H1 (cell line): ENCODE data around the gene CALHM3. TPM values are rescaled to one million over a fixed set of nuclear protein-coding genes. Genes with fewer than 3 reads are reported as not detected.

Experiments
- CTCF ChIA-PET: fragments of 300-600 bp; sonication (Branson Sonifier 250); formaldehyde crosslinking; loops from one replicate; lab custom pipeline; 2021; ENCODE audit not compliant: partially characterized antibody; lab: Charles Lee
- POLR2A ChIA-PET: fragments of 300-600 bp; sonication (Branson Sonifier 250); formaldehyde crosslinking; loops from one replicate; lab custom pipeline; 2021; ENCODE audit warnings: inconsistent platforms; ENCODE audit not compliant: partially characterized antibody; lab: Charles Lee
- DNase-seq, 2 experiments: peaks; one replicate each; pipeline versions ENCODE4 v3.0.0 to v3.0.0-alpha.2; 2010 to 2022; ENCODE audit warnings: low spot score in 2 of 2, low read depth in 1 of 2, mixed read lengths in 1 of 2
- FAIRE-seq: peaks from 2 replicates; lab custom pipeline; 2011; peaks lifted over from hg19 to GRCh38; lab: Jason Lieb, UNC
- H2AFZ ChIP-seq: 2 replicates; pipeline ENCODE4 v1.8.1; 2012; ENCODE audit warnings: low read length, inconsistent platforms
- H2AK5ac ChIP-seq: 2 replicates; pipeline ENCODE4 v1.6.1; 2013; ENCODE audit warnings: low read depth, low read length
- H2BK120ac ChIP-seq: replicated peaks from 2 replicates; pipeline ENCODE3; 2013; ENCODE audit warnings: low read depth, low read length, inconsistent platforms
- H2BK12ac ChIP-seq: 2 replicates; pipeline ENCODE4 v1.6.1; 2013; ENCODE audit warnings: low read depth, low read length
- H2BK15ac ChIP-seq: 2 replicates; pipeline ENCODE4 v1.6.1; 2013; ENCODE audit warnings: low read length
- H2BK20ac ChIP-seq: 2 replicates; pipeline ENCODE4 v1.6.1; 2013; ENCODE audit warnings: low read length
- H2BK5ac ChIP-seq: 2 replicates; pipeline ENCODE4 v1.6.1; 2013; ENCODE audit warnings: low read depth, low read length
- H3K14ac ChIP-seq: 2 replicates; pipeline ENCODE4 v1.6.1; 2013; ENCODE audit warnings: inconsistent platforms; ENCODE audit not compliant: insufficient read length
- H3K18ac ChIP-seq: 2 replicates; pipeline ENCODE4 v1.6.1; 2013; ENCODE audit warnings: low read length; ENCODE audit errors: extremely low read depth
- H3K23ac ChIP-seq: 2 replicates; pipeline ENCODE4 v1.6.1; 2013; ENCODE audit warnings: inconsistent platforms; ENCODE audit not compliant: insufficient read length
- H3K23me2 ChIP-seq: 2 replicates; pipeline ENCODE4 v1.6.1; 2013; ENCODE audit warnings: low read depth, low read length
- H3K27ac ChIP-seq: 2 replicates; pipeline ENCODE4 v1.6.1; 2011; ENCODE audit warnings: low read depth, low read length, inconsistent platforms
- H3K27me3 ChIP-seq, 4 experiments: replicated peaks in 1 of 4; 1 replicate in 1 of 4; 2 replicates in 3 of 4; pipeline versions ENCODE4 v1.6.1 to v1.8.1; 2011 to 2013; ENCODE audit warnings: low read length in 3 of 4, mild to moderate bottlenecking in 3 of 4, inconsistent platforms in 2 of 4, mixed read lengths in 2 of 4, moderate library complexity in 1 of 4; ENCODE audit not compliant: control insufficient read depth in 3 of 4, insufficient read depth in 3 of 4; ENCODE audit errors: extremely low read depth in 1 of 4
- H3K36me3 ChIP-seq, 4 experiments: 2 replicates each; pipeline versions ENCODE4 v1.6.1 to v1.8.1; 2011 to 2013; ENCODE audit warnings: mild to moderate bottlenecking in 4 of 4, low read length in 3 of 4, moderate library complexity in 2 of 4, control low read depth in 1 of 4, inconsistent platforms in 1 of 4; ENCODE audit not compliant: insufficient read depth in 4 of 4, control insufficient read depth in 2 of 4
- H3K4ac ChIP-seq: replicated peaks from 2 replicates; pipeline ENCODE3; 2013; ENCODE audit warnings: low read length, low read depth, mixed read lengths, inconsistent platforms; ENCODE audit not compliant: insufficient read length
- H3K4me1 ChIP-seq, 4 experiments: replicated peaks in 1 of 4; 1 replicate in 1 of 4; 2 replicates in 3 of 4; pipeline versions ENCODE4 v1.6.1 to v1.8.1; 2011 to 2013; ENCODE audit warnings: low read length in 3 of 4, inconsistent platforms in 2 of 4, mixed read lengths in 1 of 4; ENCODE audit not compliant: insufficient read depth in 4 of 4, control insufficient read depth in 3 of 4
- H3K4me2 ChIP-seq, 2 experiments: 2 replicates each; pipeline versions ENCODE4 v1.6.1 to v1.8.1; 2011 to 2013; ENCODE audit warnings: low read depth in 2 of 2, low read length in 2 of 2, control low read depth in 1 of 2, inconsistent platforms in 1 of 2, mild to moderate bottlenecking in 1 of 2; ENCODE audit not compliant: insufficient read depth in 1 of 2
- H3K4me3 ChIP-seq, 4 experiments: fragments of 200-600, 300-600 bp in 1 of 4; sonication (generic), shearing (Covaris generic), sonication (Bioruptor Twin) in 1 of 4; 2 replicates each; pipeline versions ENCODE4 v1.5.1 to v1.8.1; 2011 to 2016; ENCODE audit warnings: low read length in 4 of 4, low read depth in 3 of 4, control low read depth in 2 of 4, inconsistent platforms in 2 of 4, mild to moderate bottlenecking in 2 of 4, mixed read lengths in 1 of 4, moderate library complexity in 1 of 4; ENCODE audit not compliant: insufficient read depth in 2 of 4; ENCODE audit errors: extremely low read depth in 1 of 4
- H3K56ac ChIP-seq: replicated peaks from 2 replicates; pipeline ENCODE3; 2013; ENCODE audit warnings: low read depth, mild to moderate bottlenecking, mixed read lengths, low read length, inconsistent platforms; ENCODE audit not compliant: insufficient read length
- H3K79me1 ChIP-seq: 2 replicates; pipeline ENCODE4 v1.6.1; 2013; ENCODE audit warnings: low read depth, low read length, control low read depth
- H3K79me2 ChIP-seq, 2 experiments: 2 replicates each; pipeline versions ENCODE4 v1.6.1 to v1.8.1; 2012 to 2013; ENCODE audit warnings: low read length in 2 of 2, mild to moderate bottlenecking in 2 of 2, inconsistent platforms in 1 of 2; ENCODE audit not compliant: insufficient read depth in 2 of 2, control insufficient read depth in 1 of 2
- H3K9ac ChIP-seq, 4 experiments: replicated peaks in 1 of 4; 1 replicate in 1 of 4; 2 replicates in 3 of 4; pipeline versions ENCODE4 v1.6.1 to v1.8.1; 2011 to 2013; ENCODE audit warnings: low read depth in 3 of 4, low read length in 3 of 4, control low read depth in 2 of 4, mild to moderate bottlenecking in 2 of 4, moderate library complexity in 2 of 4, inconsistent platforms in 1 of 4; ENCODE audit errors: extremely low read depth in 1 of 4
- H3K9me3 ChIP-seq, 2 experiments: 2 replicates each; pipeline versions ENCODE4 v1.6.1 to v1.8.1; 2012 to 2013; ENCODE audit warnings: mild to moderate bottlenecking in 2 of 2, moderate library complexity in 2 of 2, control low read depth in 1 of 2, inconsistent platforms in 1 of 2, low read depth in 1 of 2, low read length in 1 of 2, mixed read lengths in 1 of 2; ENCODE audit not compliant: insufficient read depth in 2 of 2
- H4K20me1 ChIP-seq, 2 experiments: replicated peaks in 1 of 2; 2 replicates each; pipeline versions ENCODE3 to v1.8.1; 2011 to 2013; ENCODE audit warnings: inconsistent platforms in 2 of 2, low read length in 2 of 2, mild to moderate bottlenecking in 1 of 2; ENCODE audit not compliant: insufficient read depth in 2 of 2, control insufficient read depth in 1 of 2
- H4K5ac ChIP-seq: 2 replicates; pipeline ENCODE4 v1.6.1; 2013; ENCODE audit warnings: low read length, low read depth, mixed read lengths, inconsistent platforms; ENCODE audit not compliant: insufficient read length
- H4K8ac ChIP-seq: 2 replicates; pipeline ENCODE4 v1.8.0; 2013; ENCODE audit warnings: mild to moderate bottlenecking, moderate library complexity, low read length, inconsistent platforms; ENCODE audit not compliant: insufficient read depth; ENCODE audit errors: extremely low read depth
- H4K91ac ChIP-seq: replicated peaks from 2 replicates; pipeline ENCODE3; 2013; ENCODE audit warnings: low read length, mixed read lengths, inconsistent platforms; ENCODE audit not compliant: insufficient read length
- ATF2 ChIP-seq: IDR thresholded peaks from 2 replicates; pipeline ENCODE4 v1.6.1; 2012; ENCODE audit warnings: low read length, inconsistent platforms
- EP300 ChIP-seq, 2 experiments: IDR thresholded peaks; 1 replicate in 1 of 2; 2 replicates in 1 of 2; pipeline ENCODE4 v1.6.1; 2011 to 2012; ENCODE audit warnings: low read depth in 2 of 2, low read length in 2 of 2, mild to moderate bottlenecking in 2 of 2, borderline replicate concordance in 1 of 2, inconsistent platforms in 1 of 2, moderate library complexity in 1 of 2
- GABPA ChIP-seq: IDR thresholded peaks from 2 replicates; pipeline ENCODE4 v1.6.1; 2011; ENCODE audit warnings: mild to moderate bottlenecking, low read length, moderate library complexity, borderline replicate concordance; ENCODE audit not compliant: insufficient read depth
- KDM4A ChIP-seq: IDR thresholded peaks from one replicate; pipeline ENCODE4 v1.7.1; 2012; ENCODE audit warnings: low read depth, mild to moderate bottlenecking, moderate library complexity, low read length, inconsistent platforms; ENCODE audit not compliant: severe bottlenecking
- MAFK ChIP-seq: IDR thresholded peaks from 2 replicates; pipeline ENCODE4 v1.6.1; 2012; ENCODE audit warnings: low read depth, mild to moderate bottlenecking, improper control_type of control experiment, low read length
- POLR2A ChIP-seq, 2 experiments: IDR thresholded peaks; 1 replicate in 1 of 2; 2 replicates in 1 of 2; pipeline ENCODE4 v1.6.1; 2011; ENCODE audit warnings: low read depth in 2 of 2, low read length in 2 of 2, mild to moderate bottlenecking in 2 of 2; ENCODE audit errors: control extremely low read depth in 1 of 2
- RBBP5 ChIP-seq: IDR thresholded peaks from 2 replicates; pipeline ENCODE4 v1.7.1; 2012; ENCODE audit warnings: low read depth, mild to moderate bottlenecking, inconsistent platforms, low read length, moderate library complexity, borderline replicate concordance
- RNF2 ChIP-seq: fragments of 200-900, 300-1000 bp; sonication (generic); IDR thresholded peaks from 2 replicates; pipeline ENCODE4 v1.7.1; 2016; ENCODE audit warnings: borderline replicate concordance, low read depth, mild to moderate bottlenecking, antibody characterized with exemption, low read length; ENCODE audit not compliant: poor library complexity, severe bottlenecking; ENCODE audit errors: missing control alignments
- SIN3A ChIP-seq, 2 experiments: IDR thresholded peaks in 1 of 2; conservative IDR thresholded peaks in 1 of 2; 2 replicates each; pipeline ENCODE4 v1.6.1; 2011 to 2012; ENCODE audit warnings: low read length in 2 of 2, improper control_type of control experiment in 1 of 2, low read depth in 1 of 2, mild to moderate bottlenecking in 1 of 2
- SIX5 ChIP-seq: IDR thresholded peaks from 2 replicates; pipeline ENCODE4 v1.6.1; 2011; ENCODE audit warnings: mild to moderate bottlenecking, low read depth, low read length
- TAF7 ChIP-seq: optimal IDR thresholded peaks from 2 replicates; pipeline ENCODE3; 2011; ENCODE audit warnings: low read depth, mild to moderate bottlenecking, inconsistent platforms, low read length, moderate library complexity, borderline replicate concordance
- WGBS, 2 experiments: shearing (Covaris generic) in 1 of 2; methylation state at CpG; one replicate each; pipeline versions ENCODE4 v1.1.6 to v1.1.7; 2013 to 2015; ENCODE audit warnings: low lambda C conversion rate in 2 of 2, mixed read lengths in 2 of 2, inconsistent platforms in 1 of 2, low coverage in 1 of 2, missing lambda C conversion rate in 1 of 2; ENCODE audit not compliant: insufficient replicate concordance in 2 of 2, insufficient coverage in 1 of 2, insufficient read length in 1 of 2; ENCODE audit errors: extremely low coverage in 1 of 2, missing lambda C conversion rate in 1 of 2; 5-methylcytosine and 5-hydroxymethylcytosine counted together
- polyA plus RNA-seq, 7 experiments: library from polyadenylated mRNA; depleted of rRNA in 3 of 7; stranded (reverse) in 5 of 7; unstranded in 2 of 7; fragments of >200 nt in 5 of 7; fragments of 200-250 nt in 2 of 7; gene quantifications; 1 replicate in 5 of 7; 2 replicates in 1 of 7; 4 replicates in 1 of 7; pipeline versions ENCODE4 v1.2.1 to v1.2.3, GENCODE V29; 2011 to 2013; ENCODE audit warnings: missing spikeins in 2 of 7, mixed read lengths in 2 of 7
- total RNA-seq: library from RNA; stranded (reverse); fragmentation: NEBNext Ultra II Directional; extraction: Animal tissue kit (Norgen Biotek cat#: 25700); gene quantifications from 2 replicates; pipeline ENCODE4 v1.2.1, GENCODE V29; 2021

The CALHM3 gene
- total and polyA plus RNA-seq, 2 of the 8 experiments (the other 6 are each of a cell fraction or from before 2014, with no cell fraction given), result 0.17 to 0.60 TPM

DNA sequence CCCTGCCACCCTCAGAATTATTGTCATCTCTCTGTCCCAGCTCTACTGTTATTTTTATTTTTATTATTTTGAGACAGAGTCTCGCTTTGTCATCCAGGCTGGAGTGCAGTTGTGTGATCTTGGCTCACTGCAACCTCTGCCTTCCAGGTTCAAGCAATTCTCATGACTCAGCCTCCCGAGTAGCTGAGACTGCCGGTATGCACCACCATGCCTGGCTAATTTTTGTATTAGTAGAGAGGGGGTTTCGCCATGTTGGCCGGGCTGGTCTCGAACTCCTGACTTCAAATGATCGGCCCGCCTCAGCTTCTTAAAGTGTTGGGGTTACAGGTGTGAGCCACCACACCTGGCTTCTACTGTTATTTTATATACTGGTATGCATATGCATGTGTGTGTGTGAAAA, 37.8 kb downstream of the CALHM3 start:
- Histone ChIP-seq H2AK5ac (no peak overlapping the region), H3K79me1 (no peaks in the 10 kb centered on the region; the same call in 1 of the 2 replicates), H3K36me3 (peaks cover 40 to 93% (median 84%) of the 10 kb centered on the region in 4 experiments), H3K4me1 (no peaks in the 10 kb centered on the region), H3K56ac (no peak overlapping the region), H4K8ac (no peak overlapping the region), H3K9me3 (no peaks in the 10 kb centered on the region), H3K27me3 (no peaks in the 10 kb centered on the region), H3K4me2 (no peak overlapping the region), H3K79me2 (no peaks in the 10 kb centered on the region), H3K4me3 (no peak overlapping the region), H3K18ac (no peak overlapping the region), H2BK5ac (no peak overlapping the region), H4K20me1 (peaks cover 0 to 8% of the 10 kb centered on the region in 2 experiments), H2BK12ac (no peak overlapping the region), H3K23me2 (no peaks in the 10 kb centered on the region), H2BK120ac (no peak overlapping the region), H2BK20ac (no peak overlapping the region), H4K91ac (no peak overlapping the region), H3K27ac (no peak overlapping the region), H4K5ac (no peak overlapping the region), H3K14ac (no peak overlapping the region), H3K4ac (no peak overlapping the region), H2BK15ac (no peak overlapping the region), H3K9ac (no peak overlapping the region), H3K23ac (no peak overlapping the region), H2AFZ (no peak overlapping the region)
- 98% methylated on average over 8 of the region's 8 CpGs; no CpG with 5 or more reads in 1 of the 2 experiments for WGBS, 2 experiments
- ChIA-PET POLR2A (interaction anchor here (0.9 to 2.3 kb wide), 6 partner anchors 11 to 45 kb away, joined by 3 to 7 read pairs (median 4); partner anchors contain the start of genes ATP5MK, CALHM2 and PDCD11), CTCF (interaction anchor here (1.2 to 4.3 kb wide), 4 partner anchors 11 to 123 kb away, joined by 3 to 21 read pairs (median 5); partner anchors contain the start of gene CALHM2)
- DNase-seq (no peak), FAIRE-seq (no peak)
- TF ChIP-seq SIN3A (conservative IDR thresholded peaks at IDR 0.05 in 1 of 2, IDR thresholded peaks at IDR 0.05 in 1 of 2; ENCODE audit: low read depth in 1 of 2, low read length in 2 of 2), result no peak
- TF ChIP-seq RBBP5, result no peak
- no peak for TF ChIP-seq GABPA
- TF ChIP-seq RNF2, result no peak
- TF ChIP-seq MAFK, result no peak
- TF ChIP-seq EP300 (IDR thresholded peaks at IDR 0.05; ENCODE audit: borderline replicate concordance in 1 of 2, low read depth in 2 of 2, low read length in 2 of 2), result no peak
- TF ChIP-seq POLR2A (IDR thresholded peaks at IDR 0.05; ENCODE audit: control extremely low read depth in 1 of 2, low read depth in 2 of 2, low read length in 2 of 2), result no peak
- TF ChIP-seq SIX5, result no peak
- no peak for TF ChIP-seq TAF7
- TF ChIP-seq KDM4A, result no peak
- no peak for TF ChIP-seq ATF2
